Hepatocyte (in vitro differentiated cells): ENCODE data around the gene TIPARP.

Source experiments
- EZH2phosphoT487 ChIP-seq: fragments of 200-600 bp; sonication (generic); IDR thresholded peaks from one replicate; pipeline ENCODE4 v1.6.1; 2018; ENCODE audit warnings: antibody characterized with exemption, mild to moderate bottlenecking, low read depth, moderate library complexity; ENCODE audit not compliant: unreplicated experiment, severe bottlenecking
- TF ChIP-seq, protein P1 (sequence below): fragments of 200-600 bp; sonication (generic); IDR thresholded peaks from 2 replicates; pipeline ENCODE4 v1.5.1; 2016; ENCODE audit warnings: antibody characterized with exemption, mild to moderate bottlenecking; ENCODE audit not compliant: poor library complexity

DNA sequence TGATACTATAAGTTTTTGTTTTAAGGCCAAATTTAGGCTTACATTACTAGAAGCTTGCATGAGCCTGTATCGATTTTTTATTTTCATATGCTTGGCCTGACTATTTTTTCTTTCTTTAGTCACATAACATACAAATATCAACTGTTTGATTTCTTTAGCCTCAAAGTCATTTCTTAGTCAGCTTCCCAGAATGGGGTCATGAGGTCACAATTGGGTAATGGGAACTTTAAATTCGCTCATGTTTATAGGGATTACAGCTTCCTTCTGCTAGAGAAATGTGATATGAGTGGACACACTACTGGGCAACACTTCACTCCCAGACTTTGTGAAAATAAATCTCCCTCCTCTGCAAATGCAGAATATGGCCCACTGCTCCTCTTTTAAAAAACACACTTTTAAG is 9.1 kb upstream of the TIPARP start:
- TF ChIP-seq, protein P1, sequence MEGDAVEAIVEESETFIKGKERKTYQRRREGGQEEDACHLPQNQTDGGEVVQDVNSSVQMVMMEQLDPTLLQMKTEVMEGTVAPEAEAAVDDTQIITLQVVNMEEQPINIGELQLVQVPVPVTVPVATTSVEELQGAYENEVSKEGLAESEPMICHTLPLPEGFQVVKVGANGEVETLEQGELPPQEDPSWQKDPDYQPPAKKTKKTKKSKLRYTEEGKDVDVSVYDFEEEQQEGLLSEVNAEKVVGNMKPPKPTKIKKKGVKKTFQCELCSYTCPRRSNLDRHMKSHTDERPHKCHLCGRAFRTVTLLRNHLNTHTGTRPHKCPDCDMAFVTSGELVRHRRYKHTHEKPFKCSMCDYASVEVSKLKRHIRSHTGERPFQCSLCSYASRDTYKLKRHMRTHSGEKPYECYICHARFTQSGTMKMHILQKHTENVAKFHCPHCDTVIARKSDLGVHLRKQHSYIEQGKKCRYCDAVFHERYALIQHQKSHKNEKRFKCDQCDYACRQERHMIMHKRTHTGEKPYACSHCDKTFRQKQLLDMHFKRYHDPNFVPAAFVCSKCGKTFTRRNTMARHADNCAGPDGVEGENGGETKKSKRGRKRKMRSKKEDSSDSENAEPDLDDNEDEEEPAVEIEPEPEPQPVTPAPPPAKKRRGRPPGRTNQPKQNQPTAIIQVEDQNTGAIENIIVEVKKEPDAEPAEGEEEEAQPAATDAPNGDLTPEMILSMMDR, result no peak
- no peak for TF ChIP-seq EZH2phosphoT487
